Measurements from ENCODE around the gene TMEFF2.
"Not testable (repeated sequence)": the region's sequence is repeated elsewhere in the genome, so short reads cannot be mapped to it uniquely, and the experiment has no call there.

TMEFF2 gene

GRCh38 chr2:192127434-192127833 is 67.3 kb downstream of the TMEFF2 start:
- no peak for DNase-seq

GRCh38 chr2:192126912-192127311 is 67.8 kb downstream of the TMEFF2 start:
- no peak for DNase-seq

GRCh38 chr2:192126426-192126825 is 68.3 kb downstream of the TMEFF2 start:
- DNase-seq: no peak

DNA sequence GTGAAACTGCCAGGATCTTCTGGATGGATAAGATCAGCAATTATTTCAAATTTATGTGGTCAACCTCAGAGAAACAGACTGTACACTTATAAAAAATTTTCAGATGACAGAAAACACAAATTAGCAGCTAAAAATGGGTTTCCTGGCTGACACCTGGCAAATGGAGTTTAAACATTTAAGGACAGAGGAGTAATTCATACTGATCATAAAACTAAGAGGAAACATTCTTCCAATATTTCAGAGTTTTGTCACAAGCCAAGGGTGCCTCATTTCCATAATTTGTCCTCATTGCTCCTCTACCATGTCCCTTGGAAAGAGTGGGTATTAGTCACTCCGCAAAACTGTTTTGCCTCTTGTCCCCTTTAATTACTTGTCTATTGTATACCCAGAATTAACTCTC is 70.2 kb downstream of the TMEFF2 start:
- no peak for DNase-seq

DNA sequence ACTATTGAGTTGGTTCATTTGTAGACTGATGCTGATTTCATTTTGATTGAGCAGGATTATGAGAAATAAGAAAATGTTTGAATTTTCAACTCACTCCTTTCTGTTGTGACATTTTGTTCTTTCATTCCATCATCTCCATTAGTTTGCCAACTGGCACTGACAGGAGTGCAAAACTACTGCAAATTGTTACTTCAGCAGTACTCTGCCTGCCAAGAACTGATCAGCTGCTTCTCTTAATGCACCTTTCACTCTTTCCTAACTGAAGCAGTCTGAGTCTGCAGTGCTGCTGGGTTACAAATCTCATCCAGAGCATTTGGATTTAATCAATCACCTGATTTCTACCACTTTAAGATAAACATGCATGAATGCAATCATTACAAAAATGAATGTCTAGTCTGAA is 70.9 kb downstream of the TMEFF2 start:
- no peak for DNase-seq

DNA sequence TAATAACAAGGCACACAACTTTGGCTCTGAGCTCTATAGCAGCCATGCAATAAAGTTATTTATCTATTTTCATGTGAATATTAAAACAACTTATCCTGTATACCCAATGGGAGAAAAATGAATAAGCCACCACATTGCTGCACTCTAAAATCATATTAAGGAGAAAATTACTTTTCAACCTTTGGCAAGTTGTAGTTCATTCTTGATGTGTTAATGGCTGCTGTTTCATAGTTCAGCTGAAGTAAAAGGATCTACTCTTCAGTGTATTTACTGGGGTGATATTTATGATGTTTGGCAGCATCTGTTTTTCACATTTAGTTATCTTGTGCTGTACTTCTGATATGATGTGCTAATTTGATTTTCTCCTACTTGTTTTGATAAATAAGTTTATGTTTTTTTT is 71.8 kb downstream of the TMEFF2 start:
- DNase-seq: no peak

GRCh38 chr2:192122141-192122540 is 72.6 kb downstream of the TMEFF2 start:
- DNase-seq: no peak

- no peak for DNase-seq
These were observed 75.2 kb downstream of the TMEFF2 start for GRCh38 chr2:192119536-192119935.

DNA sequence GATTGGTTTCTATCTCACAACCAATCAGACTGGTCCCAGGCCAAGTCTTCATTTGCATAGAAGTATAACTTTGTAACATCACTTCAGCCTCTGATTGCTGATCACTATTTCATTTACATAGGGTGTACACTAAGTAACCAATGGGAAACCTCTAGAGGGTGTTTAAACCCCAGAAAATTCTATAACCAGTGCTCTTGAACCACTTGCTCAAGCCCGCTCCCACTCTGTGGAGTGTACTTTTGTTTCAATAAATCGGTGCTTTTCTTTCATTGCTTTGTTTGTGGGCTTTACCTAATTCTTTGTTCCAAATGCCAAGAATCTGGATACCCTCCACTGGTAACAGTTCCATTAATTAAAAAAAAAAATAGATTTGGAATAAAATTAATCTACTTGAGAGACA is 77.0 kb downstream of the TMEFF2 start:
- DNase-seq: no peak

GRCh38 chr2:192111536-192111935 is 83.2 kb downstream of the TMEFF2 start:
- not testable (repeated sequence) for DNase-seq

- DNase-seq: no peak
These were observed 95.0 kb downstream of the TMEFF2 start for GRCh38 chr2:192099742-192100141.

DNA sequence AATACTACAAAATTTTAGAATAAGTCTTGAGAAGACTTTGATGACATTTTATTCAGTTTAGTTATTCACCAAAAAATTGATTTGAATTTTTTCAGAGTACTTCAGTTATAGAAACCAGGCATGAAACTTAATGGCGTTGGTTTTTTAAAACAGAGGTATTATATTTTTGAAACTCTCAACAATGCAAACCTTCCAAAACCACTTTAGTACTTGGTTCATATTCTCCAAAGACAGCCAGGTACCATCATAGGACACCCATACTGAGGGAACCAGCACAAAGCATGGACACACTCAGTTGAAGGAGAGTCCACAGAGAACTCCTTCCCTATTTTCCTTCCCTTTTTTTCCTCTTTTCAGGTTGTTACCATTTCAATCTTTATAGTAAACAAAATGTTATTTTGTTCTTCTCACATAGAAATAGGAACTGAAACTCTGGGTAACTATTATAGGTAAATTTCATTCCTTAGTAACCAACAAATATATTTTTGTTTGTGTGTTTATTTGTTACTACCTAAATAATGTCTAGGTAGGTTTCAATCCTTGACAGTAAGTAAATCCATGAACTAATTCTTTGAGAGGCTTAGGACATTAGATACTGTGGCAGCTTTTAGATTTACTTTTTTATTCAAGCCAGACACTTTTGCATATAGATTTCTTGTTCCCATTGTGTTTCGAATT is 95.8 kb downstream of the TMEFF2 start:
- DNase-seq: no peak

GRCh38 chr2:192091476-192091875 is 103.3 kb downstream of the TMEFF2 start:
- DNase-seq: no peak

GRCh38 chr2:192090911-192091310 is 103.8 kb downstream of the TMEFF2 start:
- DNase-seq: no peak

GRCh38 chr2:192087398-192087958 is 107.3 kb downstream of the TMEFF2 start:
- no peak for DNase-seq

DNA sequence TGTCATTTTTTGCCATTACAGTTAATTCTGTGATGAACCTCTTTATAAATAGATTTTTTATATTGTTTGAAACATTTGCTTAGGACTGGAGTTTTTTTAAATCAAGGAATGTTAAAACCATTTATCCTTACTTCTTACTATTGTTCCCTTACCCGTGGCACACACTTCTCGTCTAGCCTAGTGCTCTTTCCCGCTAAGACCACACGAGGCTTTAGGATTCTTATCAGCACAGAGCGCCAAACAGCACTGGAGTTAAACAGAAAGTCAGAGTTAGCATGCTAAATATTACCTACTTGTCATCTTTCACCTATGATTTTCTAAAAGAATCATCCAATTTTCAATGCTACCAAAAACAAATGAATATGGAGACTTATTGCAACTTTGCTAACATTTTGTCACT is 112.6 kb downstream of the TMEFF2 start:
- no peak for DNase-seq

DNA sequence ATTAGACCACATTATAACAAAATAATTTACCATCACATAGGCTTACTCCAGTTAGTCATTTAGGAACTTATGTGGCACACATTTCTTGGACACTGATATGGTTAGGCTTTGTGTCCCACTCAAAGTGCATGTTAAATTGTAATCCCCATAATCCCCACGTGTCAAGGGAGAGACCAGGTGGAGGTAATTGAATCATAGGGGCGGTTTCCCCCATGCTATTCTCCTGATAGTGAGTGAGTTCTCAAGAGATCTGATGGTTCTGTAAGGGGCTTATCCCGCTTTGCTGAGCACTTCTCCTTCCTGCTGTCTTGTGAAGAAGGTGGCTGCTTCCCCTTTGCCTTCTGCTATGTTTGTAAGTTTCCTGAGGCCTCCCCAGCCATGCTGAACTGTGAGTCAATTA is 114.6 kb downstream of the TMEFF2 start:
- not testable (repeated sequence) for DNase-seq

DNA sequence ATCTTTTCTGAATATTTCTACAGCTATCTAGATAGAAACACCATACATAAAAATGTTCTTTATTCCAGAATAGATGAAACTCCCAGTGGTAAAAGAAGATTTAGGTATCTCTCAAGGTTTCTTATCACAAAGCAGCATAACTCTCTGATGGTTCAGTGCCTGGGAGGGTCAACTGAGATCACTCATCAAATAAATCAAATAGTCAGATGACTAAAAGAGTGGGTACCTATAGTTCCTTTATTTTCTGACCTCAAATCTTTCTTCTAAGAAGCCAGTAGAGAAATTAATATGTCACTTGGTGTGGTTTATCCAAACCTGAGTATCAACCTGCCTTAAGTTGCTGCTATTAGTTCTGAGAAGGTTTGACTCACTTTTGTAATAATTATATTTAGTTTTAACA is 120.9 kb downstream of the TMEFF2 start:
- DNase-seq: no peak

- DNase-seq: no peak
These were observed 122.0 kb downstream of the TMEFF2 start for GRCh38 chr2:192072778-192073177.

DNA sequence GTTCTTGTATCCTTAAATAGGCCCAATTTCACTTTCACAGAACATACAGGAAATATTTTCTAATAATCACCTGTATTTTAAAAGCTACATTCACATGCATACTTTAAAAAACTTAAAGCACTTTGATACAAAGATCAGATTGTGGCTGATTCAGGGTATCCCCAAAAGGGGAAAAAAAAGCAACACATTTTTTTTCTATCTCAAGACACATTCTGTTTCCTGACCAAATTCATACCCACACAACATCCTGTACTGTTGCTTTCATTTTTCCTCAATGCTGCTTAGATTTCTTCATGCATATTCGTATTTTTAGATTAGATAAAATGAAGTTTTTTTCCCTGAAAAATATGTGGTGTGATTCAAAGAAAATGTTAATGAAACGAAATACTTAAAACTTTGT is 122.5 kb downstream of the TMEFF2 start:
- no peak for DNase-seq

DNA sequence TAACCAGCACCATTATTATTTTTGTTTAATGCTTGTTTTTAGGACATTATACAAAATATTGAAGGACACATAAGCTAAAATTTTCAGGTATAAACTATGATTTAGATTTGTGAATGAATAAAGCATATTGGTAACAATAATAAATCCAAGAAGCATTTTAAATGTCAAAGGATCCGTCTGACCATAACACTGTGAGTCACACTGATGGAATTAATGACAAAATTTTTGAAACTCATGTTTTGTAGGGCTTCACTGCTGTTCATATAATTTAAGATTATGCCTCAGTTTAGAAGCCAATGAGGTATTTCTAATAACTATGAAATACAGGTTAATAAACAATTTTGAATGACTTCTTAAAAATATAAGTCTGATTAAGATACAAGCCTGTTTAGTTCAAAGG is 124.6 kb downstream of the TMEFF2 start:
- no peak for DNase-seq

DNA sequence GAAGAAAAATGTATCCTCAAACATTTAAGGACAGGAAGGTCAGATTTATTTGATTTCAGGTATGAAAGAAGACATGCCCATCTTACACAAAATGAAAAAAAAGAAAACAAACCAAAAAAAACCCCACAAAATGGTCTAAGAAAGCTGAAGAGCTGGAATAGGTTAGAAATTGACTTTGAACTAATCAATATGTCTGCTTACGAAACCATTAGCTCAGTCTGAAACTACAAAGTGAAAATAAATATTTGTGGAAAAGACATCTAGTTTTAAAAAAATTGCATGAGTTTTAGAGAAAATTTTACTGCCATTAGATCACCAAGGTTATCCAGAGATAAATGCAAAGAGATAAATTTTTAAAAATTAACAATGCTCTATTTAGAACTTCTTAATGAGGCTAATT is 125.3 kb downstream of the TMEFF2 start:
- DNase-seq: no peak

- DNase-seq: no peak
These were observed 125.8 kb downstream of the TMEFF2 start for GRCh38 chr2:192068966-192069365.

- no peak for DNase-seq
These were observed 127.1 kb downstream of the TMEFF2 start for GRCh38 chr2:192067631-192068030.

- DNase-seq: no peak
These were observed 130.3 kb downstream of the TMEFF2 start for GRCh38 chr2:192064459-192064858.
